ENCODE data around the gene MTPN.

MTPN gene

GRCh38 chr7:135932131-135932530 lies 45.0 kb downstream of the MTPN start:
- Histone ChIP-seq H3K4me3 (replicated peaks; ENCODE audit: low read depth, low read length) (no peak overlapping the region), H3K27me3 (replicated peaks; ENCODE audit: control insufficient read depth, insufficient read depth, low read length) (no peaks in the 10 kb centered on the region), H3K36me3 (ENCODE audit: control insufficient read depth, insufficient read depth, low read length) (peaks cover 5% of the 10 kb centered on the region)
- no peak for TF ChIP-seq CTCF (IDR thresholded peaks at IDR 0.05; ENCODE audit: insufficient read depth, low read length, poor library complexity, severe bottlenecking)
- no peak for DNase-seq (ENCODE audit: extremely low read depth, insufficient read length)

DNA sequence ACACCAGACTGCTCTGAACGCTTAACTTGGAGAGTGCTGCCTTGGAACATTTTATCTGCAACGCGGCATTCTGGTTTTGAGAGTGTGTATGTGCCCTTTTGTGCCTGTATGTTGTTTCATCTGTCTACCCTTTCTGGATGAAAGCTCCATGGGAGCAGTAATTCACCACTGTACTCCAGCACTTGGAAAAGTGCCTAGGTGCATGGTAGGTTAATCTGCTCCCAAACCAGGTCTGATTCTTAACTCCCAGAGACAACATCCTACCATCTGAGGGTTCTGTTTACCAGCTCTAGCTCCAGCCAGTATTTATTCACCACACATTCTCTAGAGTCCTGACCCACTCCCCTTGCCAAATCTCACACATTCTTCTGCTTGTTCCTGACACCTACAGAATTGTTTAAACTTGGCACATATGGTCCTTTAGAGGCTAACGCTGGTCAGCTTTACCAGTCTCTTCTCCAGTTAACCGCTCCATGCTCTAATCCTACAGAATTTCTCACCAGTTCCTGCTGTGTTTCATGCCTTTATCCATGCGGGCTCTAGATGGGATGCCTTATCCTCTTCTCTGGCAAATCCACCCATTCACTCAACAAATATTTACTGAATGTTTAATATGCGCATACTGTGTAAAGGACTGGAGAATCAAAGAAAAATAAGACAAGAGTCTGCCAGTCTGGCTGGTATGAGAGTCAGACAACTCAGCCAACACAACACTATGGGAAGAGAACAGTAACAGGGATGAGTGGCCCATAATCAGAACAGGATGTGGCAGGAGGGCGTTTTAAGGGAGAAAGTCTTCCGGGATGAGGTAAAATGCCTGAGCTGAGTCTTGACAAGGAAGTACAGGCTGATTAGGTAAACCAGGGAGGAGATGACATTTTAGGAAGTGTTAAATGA lies 46.3 kb downstream of the MTPN start:
- no peak for DNase-seq (ENCODE audit: extremely low read depth, insufficient read length)
- Histone ChIP-seq H3K27me3 (replicated peaks; ENCODE audit: control insufficient read depth, insufficient read depth, low read length) (no peaks in the 10 kb centered on the region), H3K36me3 (ENCODE audit: control insufficient read depth, insufficient read depth, low read length) (peaks cover 5% of the 10 kb centered on the region), H3K4me3 (replicated peaks; ENCODE audit: low read depth, low read length) (no peak overlapping the region)
- no peak for TF ChIP-seq CTCF (IDR thresholded peaks at IDR 0.05; ENCODE audit: insufficient read depth, low read length, poor library complexity, severe bottlenecking)

- peaks cover 5% of the 10 kb centered on the region for H3K36me3 ChIP-seq (ENCODE audit: control insufficient read depth, insufficient read depth, low read length)
- no peak for TF ChIP-seq CTCF (IDR thresholded peaks at IDR 0.05; ENCODE audit: insufficient read depth, low read length, poor library complexity, severe bottlenecking)
- H3K4me3 ChIP-seq (replicated peaks; ENCODE audit: low read depth, low read length) = no peak overlapping the region
- no peaks in the 10 kb centered on the region for H3K27me3 ChIP-seq (replicated peaks; ENCODE audit: control insufficient read depth, insufficient read depth, low read length)
- DNase-seq (ENCODE audit: extremely low read depth, insufficient read length) = no peak
These were observed 47.4 kb downstream of the MTPN start for GRCh38 chr7:135929722-135930141.

DNA sequence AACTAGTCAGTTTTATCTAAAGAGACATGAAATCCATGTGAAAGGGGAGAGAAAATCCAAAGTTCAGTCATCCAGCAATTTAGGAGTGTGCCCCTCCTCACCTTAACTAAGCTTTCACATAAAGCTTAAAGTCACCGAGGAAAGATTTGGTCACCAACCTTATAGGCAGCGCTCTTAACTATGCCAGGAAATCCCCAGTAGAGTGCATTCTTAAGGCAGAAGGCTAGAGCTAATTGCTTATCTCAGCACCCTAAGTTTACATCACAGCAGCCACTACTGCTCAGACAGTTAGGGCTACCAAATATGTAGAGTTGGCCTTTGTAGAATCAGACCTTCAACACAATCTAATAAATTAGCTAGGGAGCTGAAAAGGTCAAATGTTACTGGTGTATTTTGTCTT lies 47.9 kb downstream of the MTPN start:
- Histone ChIP-seq H3K36me3 (ENCODE audit: control insufficient read depth, insufficient read depth, low read length) (peaks cover 2% of the 10 kb centered on the region), H3K27me3 (replicated peaks; ENCODE audit: control insufficient read depth, insufficient read depth, low read length) (no peaks in the 10 kb centered on the region), H3K4me3 (replicated peaks; ENCODE audit: low read depth, low read length) (no peak overlapping the region)
- DNase-seq (ENCODE audit: extremely low read depth, insufficient read length) = no peak
- no peak for TF ChIP-seq CTCF (IDR thresholded peaks at IDR 0.05; ENCODE audit: insufficient read depth, low read length, poor library complexity, severe bottlenecking)

DNA sequence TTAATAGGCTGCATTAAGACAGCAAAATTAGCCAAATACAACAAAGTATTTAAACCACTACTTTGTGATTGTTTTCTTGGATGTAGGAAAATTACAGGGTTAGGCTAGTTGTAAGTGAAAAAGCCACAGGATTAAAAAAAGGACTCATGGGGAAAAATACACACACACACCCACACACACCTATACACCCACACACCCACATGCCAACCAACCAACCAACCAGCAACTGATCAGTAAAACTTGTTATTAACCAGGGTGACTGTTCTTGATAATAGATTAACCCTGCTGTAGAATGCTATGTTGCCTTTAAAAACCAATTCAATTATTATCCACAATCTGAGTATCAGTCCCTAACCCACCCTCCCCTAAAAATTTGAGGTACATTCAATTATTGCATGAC lies 49.0 kb downstream of the MTPN start:
- no peak for DNase-seq (ENCODE audit: extremely low read depth, insufficient read length)
- no peak for TF ChIP-seq CTCF (IDR thresholded peaks at IDR 0.05; ENCODE audit: insufficient read depth, low read length, poor library complexity, severe bottlenecking)
- peaks cover 2% of the 10 kb centered on the region for H3K36me3 ChIP-seq (ENCODE audit: control insufficient read depth, insufficient read depth, low read length)
- H3K27me3 ChIP-seq (replicated peaks; ENCODE audit: control insufficient read depth, insufficient read depth, low read length) = no peaks in the 10 kb centered on the region
- no peak overlapping the region for H3K4me3 ChIP-seq (replicated peaks; ENCODE audit: low read depth, low read length)
